ENCODE measurements around the gene ABTB2. TPM values are rescaled to one million over a fixed set of nuclear protein-coding genes. Genes with fewer than 3 reads are reported as not detected.

ABTB2 gene
- total RNA-seq, 2 donors from 2014 or later: 27.0 to 27.4 TPM

GRCh38 chr11:34280945-34281872 lies 76.6 kb downstream of the ABTB2 start:
- H3K9me3 ChIP-seq: no peaks in the 10 kb centered on the region
- no peak overlapping the region for H3K27ac ChIP-seq
- no peak for TF ChIP-seq CTCF (IDR thresholded peaks at IDR 0.05)
- no peaks in the 10 kb centered on the region for H3K36me3 ChIP-seq
- H3K4me1 ChIP-seq: peaks cover 0 to 17% of the 10 kb centered on the region in 2 donors
- no peak overlapping the region for H3K4me3 ChIP-seq
- H3K27me3 ChIP-seq: no peaks in the 10 kb centered on the region
- no peak for DNase-seq (ENCODE audit: low spot score)

GRCh38 chr11:34278693-34279297 lies 79.0 kb downstream of the ABTB2 start:
- no peak for DNase-seq (ENCODE audit: low spot score)

GRCh38 chr11:34278175-34278574 lies 79.6 kb downstream of the ABTB2 start:
- H3K9me3 ChIP-seq: no peaks in the 10 kb centered on the region
- no peak for DNase-seq (ENCODE audit: low spot score)
- H3K36me3 ChIP-seq: no peaks in the 10 kb centered on the region
- H3K4me3 ChIP-seq: no peak overlapping the region
- peaks cover 0 to 21% of the 10 kb centered on the region in 2 donors for H3K4me1 ChIP-seq
- H3K27ac ChIP-seq: peak overlapping the region in 1 of 2 donors; percentile 32
- H3K27me3 ChIP-seq: no peaks in the 10 kb centered on the region
- no peak for TF ChIP-seq CTCF (IDR thresholded peaks at IDR 0.05)

More at GRCh38 chr11:34278693-34279297, 79.0 kb downstream of the ABTB2 start:
- no peaks in the 10 kb centered on the region for H3K9me3 ChIP-seq
- no peak overlapping the region for H3K4me3 ChIP-seq
- H3K27ac ChIP-seq: peak overlapping the region in 1 of 2 donors; percentile 32
- no peaks in the 10 kb centered on the region for H3K27me3 ChIP-seq
- H3K36me3 ChIP-seq: no peaks in the 10 kb centered on the region
- no peak for TF ChIP-seq CTCF (IDR thresholded peaks at IDR 0.05)
- peaks cover 0 to 21% of the 10 kb centered on the region in 2 donors for H3K4me1 ChIP-seq

- Histone ChIP-seq H3K4me3 (no peak overlapping the region), H3K27me3 (no peaks in the 10 kb centered on the region), H3K27ac (no peak overlapping the region), H3K36me3 (no peaks in the 10 kb centered on the region), H3K4me1 (peaks cover 0 to 21% of the 10 kb centered on the region in 2 donors), H3K9me3 (no peaks in the 10 kb centered on the region)
- DNase-seq (ENCODE audit: low spot score): no peak
- TF ChIP-seq CTCF (IDR thresholded peaks at IDR 0.05): no peak
Observed at GRCh38 chr11:34277171-34277570, 80.6 kb downstream of the ABTB2 start.

- peaks cover 0 to 19% of the 10 kb centered on the region in 2 donors for H3K4me1 ChIP-seq
- no peak for TF ChIP-seq CTCF (IDR thresholded peaks at IDR 0.05)
- H3K27ac ChIP-seq: no peak overlapping the region
- no peaks in the 10 kb centered on the region for H3K27me3 ChIP-seq
- no peaks in the 10 kb centered on the region for H3K9me3 ChIP-seq
- no peak overlapping the region for H3K4me3 ChIP-seq
- DNase-seq (ENCODE audit: low spot score): no peak
- H3K36me3 ChIP-seq: no peaks in the 10 kb centered on the region
Observed at GRCh38 chr11:34276352-34276864, 81.4 kb downstream of the ABTB2 start.

Data from right atrium auricular region (tissue), 2 donors.